ENCODE data around the gene CAMK1G.

- TF ChIP-seq CTCF (conservative IDR thresholded peaks at IDR 0.05; ENCODE audit: low read depth, low read length) = no peak
- TF ChIP-seq POLR2A (IDR thresholded peaks at IDR 0.05; ENCODE audit: low read depth, low read length) = no peak
- TF ChIP-seq RAD21 (IDR thresholded peaks at IDR 0.05; ENCODE audit: low read length) = no peak
- TF ChIP-seq MXI1 (IDR thresholded peaks at IDR 0.05; ENCODE audit: borderline replicate concordance, low read depth, low read length) = no peak
- no peak for TF ChIP-seq SMC3 (IDR thresholded peaks at IDR 0.05; ENCODE audit: low read depth, low read length)
- no peak for TF ChIP-seq MAFK (IDR thresholded peaks at IDR 0.05; ENCODE audit: low read depth, low read length)
- no peak for TF ChIP-seq NFE2L2 (IDR thresholded peaks at IDR 0.05; ENCODE audit: low read depth, low read length)
- TF ChIP-seq RFX5 (IDR thresholded peaks at IDR 0.05; ENCODE audit: low read depth, low read length) = no peak
- no peak for TF ChIP-seq CHD1 (IDR thresholded peaks at IDR 0.05; ENCODE audit: low read depth, low read length)
- TF ChIP-seq USF2 (IDR thresholded peaks at IDR 0.05; ENCODE audit: low read depth, low read length) = no peak
- no peak for TF ChIP-seq RCOR1 (IDR thresholded peaks at IDR 0.05; ENCODE audit: insufficient replicate concordance, low read length)
- no peak for TF ChIP-seq MAZ (IDR thresholded peaks at IDR 0.05; ENCODE audit: borderline replicate concordance, low read depth, low read length)
- no peak for TF ChIP-seq CEBPB (IDR thresholded peaks at IDR 0.05; ENCODE audit: low read depth, low read length)
- TF ChIP-seq BHLHE40 (IDR thresholded peaks at IDR 0.05; ENCODE audit: low read depth, low read length) = no peak
Observed at GRCh38 chr1:209560529-209560928, 23.0 kb upstream of the CAMK1G start.

All from IMR-90 (cell line).